Measurements from ENCODE around the gene PDF. TPM values are rescaled to one million over a fixed set of nuclear protein-coding genes. Genes with fewer than 3 reads are reported as not detected.

Gene PDF
- total RNA-seq, 1 experiment from 2014 or later: 23.1 TPM

DNA sequence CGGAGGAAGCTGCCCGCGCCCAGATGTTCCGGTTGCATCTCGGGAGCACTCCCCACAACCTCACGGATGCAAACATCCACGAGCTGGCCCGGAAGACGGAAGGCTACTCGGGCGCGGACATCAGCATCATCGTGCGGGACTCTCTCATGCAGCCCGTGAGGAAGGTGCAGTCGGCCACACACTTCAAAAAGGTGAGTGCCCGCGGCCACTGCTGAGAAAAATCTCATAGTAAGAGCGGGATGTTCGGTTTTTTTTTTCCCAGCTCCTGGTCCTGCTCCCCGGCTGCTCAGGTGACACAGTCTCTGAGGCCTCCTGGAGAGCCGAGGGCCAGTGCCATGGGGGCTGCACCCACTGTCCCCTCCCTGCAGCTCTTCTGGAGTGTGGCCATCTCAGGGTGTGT lies 9.3 kb downstream of the PDF start:
- POLR2A ChIA-PET: no interaction called here
- Histone ChIP-seq H3K4me3 (ENCODE audit: low read depth in 2 of 2, low read length in 2 of 2) (no peak overlapping the region), H3K4me1 (ENCODE audit: control insufficient read depth, insufficient read depth, low read length) (peaks cover 10% of the 10 kb centered on the region), H3K27me3 (ENCODE audit: control insufficient read depth, insufficient read depth, low read length) (no peaks in the 10 kb centered on the region), H3K27ac (ENCODE audit: low read length) (no peak overlapping the region), H3K36me3 (ENCODE audit: control insufficient read depth, insufficient read depth, low read length) (no peaks in the 10 kb centered on the region; the same call in 1 of the 2 replicates), H3K9me3 (ENCODE audit: control insufficient read depth, insufficient read depth, low read depth, low read length) (no peaks in the 10 kb centered on the region)
- CTCF ChIA-PET: no interaction called here
- no peak for DNase-seq (ENCODE audit: low read depth, low spot score)
- in situ Hi-C loops (cut with HindIII; ENCODE audit: low pct_unique_long_range_greater_than_20kb, low sequenced_read_pairs) (no loop called here), intact Hi-C loops (cut with micrococcal nuclease; ENCODE audit: unreplicated experiment) (no loop called here)
- no peak for TF ChIP-seq SIN3A (IDR thresholded peaks at IDR 0.05; ENCODE audit: borderline replicate concordance, insufficient read depth, low read depth, low read length)
- TF ChIP-seq, protein P1, sequence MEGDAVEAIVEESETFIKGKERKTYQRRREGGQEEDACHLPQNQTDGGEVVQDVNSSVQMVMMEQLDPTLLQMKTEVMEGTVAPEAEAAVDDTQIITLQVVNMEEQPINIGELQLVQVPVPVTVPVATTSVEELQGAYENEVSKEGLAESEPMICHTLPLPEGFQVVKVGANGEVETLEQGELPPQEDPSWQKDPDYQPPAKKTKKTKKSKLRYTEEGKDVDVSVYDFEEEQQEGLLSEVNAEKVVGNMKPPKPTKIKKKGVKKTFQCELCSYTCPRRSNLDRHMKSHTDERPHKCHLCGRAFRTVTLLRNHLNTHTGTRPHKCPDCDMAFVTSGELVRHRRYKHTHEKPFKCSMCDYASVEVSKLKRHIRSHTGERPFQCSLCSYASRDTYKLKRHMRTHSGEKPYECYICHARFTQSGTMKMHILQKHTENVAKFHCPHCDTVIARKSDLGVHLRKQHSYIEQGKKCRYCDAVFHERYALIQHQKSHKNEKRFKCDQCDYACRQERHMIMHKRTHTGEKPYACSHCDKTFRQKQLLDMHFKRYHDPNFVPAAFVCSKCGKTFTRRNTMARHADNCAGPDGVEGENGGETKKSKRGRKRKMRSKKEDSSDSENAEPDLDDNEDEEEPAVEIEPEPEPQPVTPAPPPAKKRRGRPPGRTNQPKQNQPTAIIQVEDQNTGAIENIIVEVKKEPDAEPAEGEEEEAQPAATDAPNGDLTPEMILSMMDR (IDR thresholded peaks at IDR 0.05): no peak
- no peak for TF ChIP-seq TCF7L2 (IDR thresholded peaks at IDR 0.05; ENCODE audit: low read depth, low read length)
- no peak for TF ChIP-seq POLR2AphosphoS5 (IDR thresholded peaks at IDR 0.05; ENCODE audit: low read depth, low read length)
- TF ChIP-seq, protein P2, sequence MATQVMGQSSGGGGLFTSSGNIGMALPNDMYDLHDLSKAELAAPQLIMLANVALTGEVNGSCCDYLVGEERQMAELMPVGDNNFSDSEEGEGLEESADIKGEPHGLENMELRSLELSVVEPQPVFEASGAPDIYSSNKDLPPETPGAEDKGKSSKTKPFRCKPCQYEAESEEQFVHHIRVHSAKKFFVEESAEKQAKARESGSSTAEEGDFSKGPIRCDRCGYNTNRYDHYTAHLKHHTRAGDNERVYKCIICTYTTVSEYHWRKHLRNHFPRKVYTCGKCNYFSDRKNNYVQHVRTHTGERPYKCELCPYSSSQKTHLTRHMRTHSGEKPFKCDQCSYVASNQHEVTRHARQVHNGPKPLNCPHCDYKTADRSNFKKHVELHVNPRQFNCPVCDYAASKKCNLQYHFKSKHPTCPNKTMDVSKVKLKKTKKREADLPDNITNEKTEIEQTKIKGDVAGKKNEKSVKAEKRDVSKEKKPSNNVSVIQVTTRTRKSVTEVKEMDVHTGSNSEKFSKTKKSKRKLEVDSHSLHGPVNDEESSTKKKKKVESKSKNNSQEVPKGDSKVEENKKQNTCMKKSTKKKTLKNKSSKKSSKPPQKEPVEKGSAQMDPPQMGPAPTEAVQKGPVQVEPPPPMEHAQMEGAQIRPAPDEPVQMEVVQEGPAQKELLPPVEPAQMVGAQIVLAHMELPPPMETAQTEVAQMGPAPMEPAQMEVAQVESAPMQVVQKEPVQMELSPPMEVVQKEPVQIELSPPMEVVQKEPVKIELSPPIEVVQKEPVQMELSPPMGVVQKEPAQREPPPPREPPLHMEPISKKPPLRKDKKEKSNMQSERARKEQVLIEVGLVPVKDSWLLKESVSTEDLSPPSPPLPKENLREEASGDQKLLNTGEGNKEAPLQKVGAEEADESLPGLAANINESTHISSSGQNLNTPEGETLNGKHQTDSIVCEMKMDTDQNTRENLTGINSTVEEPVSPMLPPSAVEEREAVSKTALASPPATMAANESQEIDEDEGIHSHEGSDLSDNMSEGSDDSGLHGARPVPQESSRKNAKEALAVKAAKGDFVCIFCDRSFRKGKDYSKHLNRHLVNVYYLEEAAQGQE (IDR thresholded peaks at IDR 0.05; ENCODE audit: insufficient read depth in 1 of 2, low read depth in 2 of 2, low read length in 1 of 2): no peak
- BruUV-seq (replicated peaks): no TSS peak
- ATAC-seq: no peak

DNA sequence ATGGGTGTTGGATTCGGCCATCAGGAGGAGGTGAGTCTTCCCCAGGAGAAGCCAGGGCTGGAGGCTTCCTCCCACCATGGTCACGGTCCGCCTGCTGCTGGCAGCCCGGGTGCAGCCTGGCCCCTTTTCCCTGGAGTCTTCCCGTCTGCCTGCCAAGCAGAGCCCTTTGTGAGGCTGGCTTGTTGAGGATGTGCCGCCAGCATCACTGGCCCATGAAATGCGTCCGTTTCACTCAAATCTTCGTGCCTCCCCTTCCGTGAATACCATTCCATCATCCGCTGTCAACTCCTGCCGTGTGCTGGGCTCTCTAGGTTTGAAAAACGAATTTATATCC lies 9.7 kb downstream of the PDF start:
- in situ Hi-C loops (cut with HindIII; ENCODE audit: low pct_unique_long_range_greater_than_20kb, low sequenced_read_pairs) (no loop called here), intact Hi-C loops (cut with micrococcal nuclease; ENCODE audit: unreplicated experiment) (no loop called here)
- CTCF ChIA-PET: no interaction called here
- no peak for DNase-seq (ENCODE audit: low read depth, low spot score)
- POLR2A ChIA-PET: no interaction called here
- TF ChIP-seq, protein P2 (IDR thresholded peaks at IDR 0.05; ENCODE audit: insufficient read depth in 1 of 2, low read depth in 2 of 2, low read length in 1 of 2): no peak
- TF ChIP-seq POLR2AphosphoS5 (IDR thresholded peaks at IDR 0.05; ENCODE audit: low read depth, low read length) (no peak), TCF7L2 (IDR thresholded peaks at IDR 0.05; ENCODE audit: low read depth, low read length) (no peak)
- no TSS peak for BruUV-seq (replicated peaks)
- H3K27me3 ChIP-seq (ENCODE audit: control insufficient read depth, insufficient read depth, low read length): no peaks in the 10 kb centered on the region
- no peak for ATAC-seq
- no peak overlapping the region for H3K27ac ChIP-seq (ENCODE audit: low read length)
- H3K36me3 ChIP-seq (ENCODE audit: control insufficient read depth, insufficient read depth, low read length): no peaks in the 10 kb centered on the region; the same call in 1 of the 2 replicates
- H3K4me3 ChIP-seq (ENCODE audit: low read depth in 2 of 2, low read length in 2 of 2): no peak overlapping the region
- H3K9me3 ChIP-seq (ENCODE audit: control insufficient read depth, insufficient read depth, low read depth, low read length): no peaks in the 10 kb centered on the region
- peaks cover 10% of the 10 kb centered on the region for H3K4me1 ChIP-seq (ENCODE audit: control insufficient read depth, insufficient read depth, low read length)

Measured in Panc1 (cell line).